Parathyroid adenoma (tissue), 2 donors: ENCODE data around the gene LY86.

Experiments used
- H2AFZ ChIP-seq: fragments of 300-600 bp; sonication (generic); one replicate; pipeline ENCODE4 v1.7.0; 2017; ENCODE audit warnings: antibody characterized with exemption, mild to moderate bottlenecking
- H3K27ac ChIP-seq: fragments of 300-600 bp; sonication (generic); one replicate; pipeline ENCODE4 v1.7.0; 2017
- H3K27me3 ChIP-seq: fragments of 300-600 bp; sonication (generic); one replicate; pipeline ENCODE4 v1.7.0; 2017; ENCODE audit warnings: low read length; ENCODE audit not compliant: control insufficient read depth, insufficient read depth
- H3K36me3 ChIP-seq: fragments of 300-600 bp; sonication (generic); one replicate; pipeline ENCODE4 v1.7.0; 2017; ENCODE audit warnings: low read length; ENCODE audit not compliant: control insufficient read depth, insufficient read depth
- H3K4me1 ChIP-seq: fragments of 300-600 bp; sonication (generic); one replicate; pipeline ENCODE4 v1.7.0; 2017; ENCODE audit warnings: control low read depth
- H3K4me2 ChIP-seq: fragments of 300-600 bp; sonication (generic); one replicate; pipeline ENCODE4 v1.7.0; 2017; ENCODE audit warnings: low read length
- H3K4me3 ChIP-seq: fragments of 300-600 bp; sonication (generic); one replicate; pipeline ENCODE4 v1.7.0; 2017; ENCODE audit warnings: low read depth, low read length
- H3K79me2 ChIP-seq: fragments of 300-600 bp; sonication (generic); one replicate; pipeline ENCODE4 v1.7.0; 2017; ENCODE audit warnings: control low read depth
- H3K9ac ChIP-seq: fragments of 300-600 bp; sonication (generic); one replicate; pipeline ENCODE4 v1.7.0; 2017; ENCODE audit warnings: mild to moderate bottlenecking
- H3K9me3 ChIP-seq: fragments of 300-600 bp; sonication (generic); one replicate; pipeline ENCODE4 v1.7.0; 2017; ENCODE audit warnings: low read length; ENCODE audit not compliant: control insufficient read depth
- CTCF ChIP-seq: fragments of 300-600 bp; sonication (generic); IDR thresholded peaks from one replicate; pipeline ENCODE4 v1.7.0; 2017; ENCODE audit warnings: antibody characterized with exemption, mild to moderate bottlenecking
- donor health status: primary hyperparathyroidism.

LY86 gene

GRCh38 chr6:6660339-6661045 is 72.0 kb downstream of the LY86 start:
- H3K4me3 ChIP-seq = no peak overlapping the region
- H3K4me1 ChIP-seq = no peaks in the 10 kb centered on the region
- no peak overlapping the region for H3K9ac ChIP-seq
- H3K27ac ChIP-seq = no peak overlapping the region
- no peaks in the 10 kb centered on the region for H3K27me3 ChIP-seq
- H3K9me3 ChIP-seq = no peaks in the 10 kb centered on the region
- no peaks in the 10 kb centered on the region for H3K79me2 ChIP-seq
- no peak overlapping the region for H2AFZ ChIP-seq
- H3K4me2 ChIP-seq = no peak overlapping the region
- H3K36me3 ChIP-seq = no peaks in the 10 kb centered on the region
- no peak for TF ChIP-seq CTCF

GRCh38 chr6:6661191-6661590 is 72.7 kb downstream of the LY86 start:
- Histone ChIP-seq H3K4me1 (no peaks in the 10 kb centered on the region), H3K4me3 (no peak overlapping the region), H3K4me2 (no peak overlapping the region), H3K27ac (no peak overlapping the region), H3K79me2 (no peaks in the 10 kb centered on the region), H3K27me3 (no peaks in the 10 kb centered on the region), H2AFZ (no peak overlapping the region), H3K9me3 (no peaks in the 10 kb centered on the region), H3K36me3 (no peaks in the 10 kb centered on the region), H3K9ac (no peak overlapping the region)
- no peak for TF ChIP-seq CTCF

GRCh38 chr6:6661684-6662083 is 73.2 kb downstream of the LY86 start:
- Histone ChIP-seq H3K79me2 (no peaks in the 10 kb centered on the region), H2AFZ (no peak overlapping the region), H3K9ac (no peak overlapping the region), H3K4me1 (no peaks in the 10 kb centered on the region), H3K36me3 (no peaks in the 10 kb centered on the region), H3K9me3 (no peaks in the 10 kb centered on the region), H3K27me3 (no peaks in the 10 kb centered on the region), H3K27ac (no peak overlapping the region), H3K4me2 (no peak overlapping the region), H3K4me3 (no peak overlapping the region)
- TF ChIP-seq CTCF = no peak

- Histone ChIP-seq H3K4me2 (no peak overlapping the region), H3K36me3 (no peaks in the 10 kb centered on the region), H3K9ac (no peak overlapping the region), H2AFZ (no peak overlapping the region), H3K9me3 (no peaks in the 10 kb centered on the region), H3K79me2 (no peaks in the 10 kb centered on the region), H3K4me3 (no peak overlapping the region), H3K4me1 (no peaks in the 10 kb centered on the region), H3K27me3 (no peaks in the 10 kb centered on the region), H3K27ac (no peak overlapping the region)
- no peak for TF ChIP-seq CTCF
Observed at GRCh38 chr6:6663421-6664135, 75.1 kb downstream of the LY86 start.
